HG03159 (cell line): ENCODE data around the gene CXorf58.
A peak's percentile ranks its signal among the peaks of the same experiment; 100 is the strongest.
"Not testable (repeated sequence)": the region's sequence is repeated elsewhere in the genome, so short reads cannot be mapped to it uniquely, and the experiment has no call there.

Experiments used
- ATAC-seq: cut with Tn5 transposase; IDR thresholded peaks from one replicate; pipeline ENCODE4 v1.9.1; 2021; ENCODE audit warnings: mild to moderate bottlenecking, moderate library complexity; ENCODE audit not compliant: unreplicated experiment

Gene CXorf58

DNA sequence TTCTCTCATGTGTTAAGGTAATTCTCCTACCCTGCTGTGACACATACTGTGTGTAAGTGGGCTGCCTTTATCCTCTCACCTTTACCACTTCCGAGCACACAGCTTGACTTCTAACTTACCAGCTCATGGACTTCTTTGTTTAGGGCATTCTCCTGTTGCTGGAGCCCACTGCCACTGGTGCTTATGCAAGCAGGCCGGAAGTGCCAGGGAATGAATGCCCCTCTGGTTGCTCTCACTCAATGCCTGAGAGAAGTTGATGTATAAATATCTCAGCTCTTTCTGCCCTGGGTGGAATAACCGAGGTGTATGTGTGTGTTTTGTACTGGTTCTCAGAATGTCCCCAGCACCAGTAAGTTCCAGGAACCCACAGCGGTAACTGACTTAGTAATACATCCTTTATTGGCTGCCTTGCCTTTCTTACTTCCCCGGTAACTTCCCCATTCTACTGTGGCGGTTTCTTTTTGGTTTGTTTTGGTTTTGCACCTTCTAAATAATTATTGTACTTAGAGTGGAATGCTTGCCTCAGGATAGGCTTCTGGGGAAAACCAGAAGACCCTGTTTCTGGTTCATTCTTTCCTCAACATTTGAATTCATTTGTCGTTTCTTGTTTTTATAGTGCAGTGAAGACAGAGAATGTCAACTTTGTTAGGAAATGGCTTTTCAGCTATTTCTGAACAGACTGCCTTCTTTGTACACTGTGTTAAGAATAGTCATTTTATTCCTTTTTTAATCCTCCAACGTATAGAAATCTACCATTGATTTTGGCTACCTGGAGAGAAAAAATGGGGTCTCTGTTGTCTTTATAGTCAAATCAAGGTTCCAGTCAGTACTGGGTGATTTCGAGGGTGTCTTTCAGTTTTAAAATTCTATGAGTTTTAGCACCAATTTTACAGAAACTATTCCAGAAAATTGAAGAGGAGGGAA, 45.4 kb downstream of the CXorf58 start:
- peak; percentile 99 for ATAC-seq

DNA sequence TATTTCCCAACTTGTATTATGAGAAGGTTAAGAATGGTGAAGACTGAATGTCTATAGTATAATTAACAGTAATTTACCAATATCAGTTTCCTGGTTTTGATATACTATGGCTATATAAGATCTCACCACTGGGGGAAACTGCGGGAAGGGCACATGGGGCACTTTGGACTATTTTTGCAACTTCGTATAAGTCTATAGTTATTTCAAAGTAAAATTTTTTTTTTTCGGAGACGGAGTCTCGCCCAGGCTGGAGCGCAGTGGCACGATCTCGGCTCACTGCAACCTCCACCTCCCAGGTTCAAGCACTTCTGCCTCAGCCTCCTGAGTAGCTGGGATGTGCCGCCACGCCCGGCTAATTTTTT, 46.1 kb downstream of the CXorf58 start:
- ATAC-seq, result no peak

DNA sequence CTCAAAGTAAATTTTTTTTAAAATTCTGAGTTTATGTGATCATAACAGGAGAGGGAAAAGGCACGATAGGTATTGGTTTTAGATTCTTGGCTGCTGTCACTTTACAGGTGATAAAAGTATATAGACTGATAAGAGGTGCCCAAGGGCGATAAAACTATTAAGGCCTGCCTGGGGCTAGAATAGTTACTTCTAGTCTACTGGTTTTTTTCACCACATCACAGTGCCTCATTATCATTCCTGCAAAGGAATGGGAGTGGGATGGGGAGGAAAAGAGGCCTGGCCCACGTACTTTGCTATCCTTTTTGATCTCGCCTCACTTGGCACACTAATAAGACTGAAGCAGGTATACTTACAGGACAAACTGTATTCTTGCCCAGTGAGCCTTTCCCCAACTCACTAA, 46.6 kb downstream of the CXorf58 start:
- ATAC-seq, result no peak

DNA sequence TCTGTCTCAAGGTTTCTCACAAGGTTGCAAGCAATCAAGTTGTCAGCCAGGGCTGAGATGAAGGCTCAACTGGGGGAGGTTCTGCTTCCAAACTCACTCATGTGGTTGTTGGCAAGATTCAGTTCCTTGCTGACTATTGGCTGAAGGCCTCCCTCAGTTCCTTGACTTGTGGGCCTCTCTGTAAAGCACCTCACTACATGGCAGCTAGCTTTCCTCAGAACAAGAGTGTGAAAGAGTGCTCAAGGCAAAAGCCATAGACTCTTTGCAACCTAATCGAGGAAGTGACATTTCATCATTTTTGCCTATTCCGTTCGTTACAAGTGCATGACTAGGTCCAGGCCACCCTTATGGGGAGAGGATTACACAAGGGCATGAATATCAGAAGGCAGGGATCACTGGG, 52.0 kb downstream of the CXorf58 start:
- no peak for ATAC-seq

DNA sequence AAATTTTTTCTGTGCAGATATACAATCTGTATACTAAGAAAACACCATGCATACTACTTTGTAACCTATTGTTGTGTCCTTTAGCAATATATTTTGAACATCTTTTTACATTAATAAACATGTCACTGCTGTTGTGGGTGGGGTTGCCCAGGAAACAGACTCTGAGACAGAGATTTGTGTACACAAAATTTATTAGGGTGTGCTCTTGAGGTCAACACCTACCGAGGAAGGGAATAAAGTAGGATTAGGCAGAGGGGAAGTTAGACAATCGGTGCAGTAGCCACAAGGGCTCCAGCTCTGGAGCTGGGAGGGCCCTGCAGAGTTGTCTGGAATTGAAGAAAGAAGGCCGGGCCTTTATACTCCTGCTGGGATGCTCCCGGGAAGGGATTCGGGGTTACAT, 56.4 kb downstream of the CXorf58 start:
- ATAC-seq, result no peak

DNA sequence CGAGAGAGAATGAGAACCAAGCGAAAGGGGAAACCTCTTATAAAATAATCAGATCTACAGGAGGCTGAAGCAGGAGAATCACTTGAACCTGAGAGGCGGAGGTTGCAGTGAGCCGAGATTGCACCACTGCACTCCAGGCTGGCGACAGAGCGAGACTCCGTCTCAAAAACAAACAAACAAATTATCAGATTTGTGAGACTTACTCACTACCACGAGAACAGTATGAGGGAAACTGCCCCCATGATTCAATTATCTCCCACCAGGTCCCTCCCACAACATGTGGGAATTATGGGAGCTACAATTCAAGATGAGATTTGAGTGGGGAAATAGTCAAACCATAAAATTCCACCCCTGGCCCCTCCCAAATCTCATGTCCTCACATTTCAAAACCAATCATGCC, 57.8 kb downstream of the CXorf58 start:
- not testable (repeated sequence) for ATAC-seq

DNA sequence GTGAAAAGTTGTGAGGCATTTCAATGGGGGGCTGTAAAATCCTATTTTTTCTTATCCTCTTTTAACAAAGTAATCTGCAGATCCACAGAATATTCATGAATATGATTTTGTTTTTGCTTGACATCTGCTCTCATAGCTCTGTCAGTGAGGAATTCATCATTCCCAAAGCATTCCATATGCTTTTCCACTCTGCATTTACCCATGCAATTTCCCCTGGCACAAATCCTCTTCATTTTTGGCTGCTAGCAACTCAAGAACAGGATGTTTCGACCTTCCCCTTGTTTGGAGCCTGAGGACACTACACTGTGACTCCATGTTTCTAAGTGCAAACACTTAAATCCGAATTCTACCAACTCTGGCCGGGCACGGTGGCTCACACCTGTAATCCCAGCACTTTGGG, 70.7 kb downstream of the CXorf58 start:
- ATAC-seq, result no peak

DNA sequence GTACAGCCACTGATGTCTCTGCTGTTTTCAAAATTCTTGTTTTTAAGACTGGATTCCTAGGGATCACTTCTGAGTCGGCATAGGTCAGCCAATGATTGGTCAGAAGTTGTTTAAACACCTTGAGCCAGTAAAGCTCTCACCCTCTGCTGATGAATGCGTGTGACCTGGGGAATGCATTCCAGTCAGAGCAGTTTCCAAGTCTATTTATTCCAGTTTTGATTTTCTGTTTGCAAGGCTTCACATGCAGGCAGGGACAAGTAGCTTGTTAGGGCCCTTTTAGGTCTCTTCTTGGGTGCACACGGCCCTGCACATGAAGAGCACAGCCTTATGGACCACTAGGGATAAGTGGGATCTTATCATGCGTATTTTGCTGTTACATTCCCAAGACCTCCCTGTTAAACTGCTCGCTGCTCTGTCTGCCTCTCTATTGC, 72.2 kb downstream of the CXorf58 start:
- no peak for ATAC-seq

DNA sequence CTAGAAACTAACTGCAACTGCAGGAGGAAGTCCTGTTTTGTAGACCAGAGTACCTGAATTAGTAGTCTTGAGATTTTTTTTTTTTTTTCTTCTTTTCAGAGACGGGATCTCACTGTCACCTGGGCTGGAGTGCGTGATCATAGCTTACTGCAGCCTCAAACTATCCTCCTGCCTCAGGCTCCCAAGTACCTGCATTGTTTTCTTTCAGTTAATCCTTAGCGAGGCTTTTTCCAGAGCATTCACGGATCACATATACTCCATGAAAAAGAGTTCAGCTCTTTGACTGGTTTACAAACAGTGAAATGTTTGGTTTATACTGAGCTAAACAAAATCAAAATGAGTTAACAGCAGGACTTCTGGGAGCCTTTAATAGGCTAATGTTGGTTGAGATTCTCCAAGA, 73.4 kb downstream of the CXorf58 start:
- ATAC-seq, result no peak

DNA sequence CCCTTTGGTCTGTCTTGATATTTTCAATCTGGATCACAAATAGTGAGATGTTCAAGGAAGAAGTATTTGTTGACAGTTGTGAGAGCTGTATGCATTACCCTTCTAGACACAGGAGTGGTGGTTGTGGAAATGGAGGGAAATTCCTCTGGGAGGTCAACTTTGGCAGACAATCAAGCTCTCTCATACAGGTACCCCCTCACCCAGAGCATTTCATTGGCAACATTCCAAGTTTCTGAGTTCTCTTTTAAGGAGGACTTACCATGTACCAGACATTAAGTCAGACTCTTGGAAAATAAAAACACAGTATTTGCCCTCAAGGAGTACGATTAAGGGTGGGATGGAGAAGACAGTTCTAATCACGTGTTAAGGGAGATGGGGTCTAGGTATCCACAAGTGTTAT, 73.9 kb downstream of the CXorf58 start:
- ATAC-seq, result no peak

DNA sequence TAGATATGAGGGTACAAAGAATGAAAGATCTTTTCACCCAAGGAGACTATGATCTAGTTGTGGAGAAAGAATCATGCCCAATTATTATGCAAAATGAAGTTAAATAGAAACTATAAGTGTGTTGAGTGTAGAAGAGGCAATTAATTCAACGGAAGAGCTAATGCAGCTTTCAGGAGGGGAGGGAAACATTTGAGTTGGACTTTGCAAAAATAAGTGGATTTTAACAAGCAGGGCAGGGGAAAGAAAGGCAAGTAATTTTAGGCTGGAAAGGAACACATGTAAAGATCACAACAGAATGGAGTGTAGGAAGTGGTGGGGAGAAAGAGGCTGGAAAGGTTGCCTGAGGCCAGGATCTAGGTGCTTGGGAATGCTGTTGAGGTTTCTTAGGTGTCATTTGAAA, 75.1 kb downstream of the CXorf58 start:
- ATAC-seq, result no peak
